Measurements from ENCODE around the gene RIPOR3. TPM values are rescaled to one million over a fixed set of nuclear protein-coding genes. Genes with fewer than 3 reads are reported as not detected.

Gene RIPOR3
- total RNA-seq, 4 donors from 2014 or later, result 1.3 to 9.7 (median 3.3) TPM

DNA sequence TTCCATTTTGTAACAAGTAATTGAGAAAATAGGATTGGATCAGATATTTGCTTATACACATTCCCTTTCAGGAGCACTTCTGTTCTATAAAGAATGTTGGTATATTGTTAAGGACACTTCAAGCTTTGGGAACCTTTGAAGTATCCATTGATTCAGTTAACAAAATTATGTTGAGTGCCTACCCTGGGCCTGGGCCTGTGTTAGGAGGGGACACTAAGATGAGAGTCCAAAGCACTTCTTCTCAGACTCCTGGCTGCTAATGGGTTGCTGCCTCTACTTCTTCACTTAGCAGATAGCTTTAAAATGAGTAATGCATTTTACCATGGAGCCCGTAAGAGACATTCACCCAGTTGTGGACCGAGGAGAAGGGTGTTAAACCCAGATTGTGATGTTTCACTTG, 140.8 kb downstream of the RIPOR3 start:
- peaks cover 0 to 8% (median 0%) of the 10 kb centered on the region in 3 donors for H3K36me3 ChIP-seq
- TF ChIP-seq CTCF (IDR thresholded peaks at IDR 0.05), result no peak
- TF ChIP-seq POLR2A (IDR thresholded peaks at IDR 0.05), result no peak
- H3K27ac ChIP-seq, result peak overlapping the region in 2 of 4 donors; percentile 68 to 69
- intact Hi-C loops (cut with DNase I), result no loop called here
- peaks cover 7 to 67% (median 13%) of the 10 kb centered on the region in 3 donors for H3K4me1 ChIP-seq
- H3K27me3 ChIP-seq, result no peaks in the 10 kb centered on the region
- no peak for DNase-seq
- no peaks in the 10 kb centered on the region for H3K9me3 ChIP-seq
- WGBS, 2 donors, result 52 to 58% methylated on average over 2 of the region's 2 CpGs
- H3K4me3 ChIP-seq, result no peak overlapping the region

DNA sequence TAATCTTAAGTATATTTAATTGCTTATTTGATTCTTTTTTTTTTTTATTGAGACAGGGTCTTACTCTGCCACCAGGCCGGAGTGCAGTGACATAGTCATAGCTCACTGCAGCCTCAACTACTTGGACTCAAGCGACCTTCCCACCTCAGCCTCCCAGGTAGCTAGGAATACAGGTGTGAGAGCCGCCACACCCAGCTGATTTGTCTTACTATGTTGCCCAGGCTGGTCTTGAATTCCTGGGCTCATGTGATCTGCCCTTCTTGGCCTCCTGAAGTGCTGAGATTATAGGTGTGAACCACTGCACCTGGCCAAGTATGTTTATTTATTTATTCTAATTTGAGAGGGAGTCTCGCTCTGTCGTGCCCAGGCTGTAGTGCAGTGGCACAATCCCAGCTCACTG, 142.9 kb downstream of the RIPOR3 start:
- WGBS, 2 donors, result 68 to 70% methylated on average over 5 of the region's 5 CpGs
- Histone ChIP-seq H3K9me3 (no peaks in the 10 kb centered on the region), H3K36me3 (peaks cover 0 to 8% (median 0%) of the 10 kb centered on the region in 3 donors), H3K4me3 (no peak overlapping the region), H3K27ac (peak overlapping the region in 2 of 4 donors; percentile 6 to 17), H3K4me1 (peaks cover 7 to 82% (median 13%) of the 10 kb centered on the region in 3 donors), H3K27me3 (no peaks in the 10 kb centered on the region)
- no peak for TF ChIP-seq POLR2A (IDR thresholded peaks at IDR 0.05)
- TF ChIP-seq CTCF (IDR thresholded peaks at IDR 0.05), result no peak
- intact Hi-C loops (cut with DNase I), result no loop called here
- no peak for DNase-seq

- TF ChIP-seq POLR2A (IDR thresholded peaks at IDR 0.05) (no peak), CTCF (IDR thresholded peaks at IDR 0.05) (no peak)
- Histone ChIP-seq H3K4me3 (no peak overlapping the region), H3K9me3 (no peaks in the 10 kb centered on the region), H3K36me3 (peaks cover 0 to 8% (median 0%) of the 10 kb centered on the region in 3 donors), H3K27ac (peak overlapping the region in 1 of 4 donors; percentile 17), H3K27me3 (no peaks in the 10 kb centered on the region), H3K4me1 (peaks cover 7 to 85% (median 13%) of the 10 kb centered on the region in 3 donors)
- WGBS, 2 donors, result 69 to 70% methylated on average over 6 of the region's 6 CpGs
- intact Hi-C loops (cut with DNase I), result no loop called here
- no peak for DNase-seq
Measured at GRCh38 chr20:50547964-50548363, 143.4 kb downstream of the RIPOR3 start.

DNA sequence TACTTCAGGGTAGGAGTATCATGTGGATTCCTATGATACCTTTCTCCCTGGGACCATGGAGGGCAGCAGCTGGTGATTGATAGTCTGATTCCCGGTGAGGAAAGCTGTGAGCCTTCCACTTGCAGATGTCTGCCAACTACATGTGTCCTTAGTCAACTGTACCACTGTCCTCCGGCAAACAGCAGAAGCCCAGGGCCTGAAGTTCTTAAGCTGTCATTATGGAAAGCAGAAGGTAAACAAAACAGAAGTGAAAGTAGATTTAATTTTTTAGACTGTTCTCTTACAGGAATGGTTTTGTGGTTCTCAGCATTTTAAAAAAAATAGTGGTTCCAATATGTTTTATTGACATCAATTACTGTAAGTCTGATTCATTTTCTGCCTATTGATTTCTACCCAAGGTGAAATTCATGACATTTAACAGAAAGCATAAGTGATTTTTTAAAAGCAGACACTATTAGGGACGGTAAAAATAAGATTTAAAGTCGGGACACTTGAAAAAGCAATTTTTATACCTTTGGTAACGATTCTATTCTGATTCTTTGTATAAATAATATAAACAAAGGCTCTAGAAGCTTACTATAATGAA, 144.5 kb downstream of the RIPOR3 start:
- H3K4me3 ChIP-seq, result peak overlapping the region in 1 of 4 donors; percentile 10
- DNase-seq, result no peak
- no peaks in the 10 kb centered on the region for H3K27me3 ChIP-seq
- no peak for TF ChIP-seq POLR2A (IDR thresholded peaks at IDR 0.05)
- no peak for TF ChIP-seq CTCF (IDR thresholded peaks at IDR 0.05)
- H3K27ac ChIP-seq, result peak overlapping the region in 2 of 4 donors; percentile 26 to 41
- H3K36me3 ChIP-seq, result peaks cover 0 to 10% (median 0%) of the 10 kb centered on the region in 3 donors
- H3K4me1 ChIP-seq, result peaks cover 7 to 84% (median 19%) of the 10 kb centered on the region in 3 donors
- intact Hi-C loops (cut with DNase I), result no loop called here
- 50% methylated on average over 5 of the region's 5 CpGs for WGBS, 2 donors
- no peaks in the 10 kb centered on the region for H3K9me3 ChIP-seq

- Histone ChIP-seq H3K4me3 (no peak overlapping the region), H3K4me1 (peaks cover 12 to 84% (median 28%) of the 10 kb centered on the region in 3 donors), H3K9me3 (no peaks in the 10 kb centered on the region), H3K27me3 (no peaks in the 10 kb centered on the region), H3K36me3 (peaks cover 0 to 21% (median 0%) of the 10 kb centered on the region in 3 donors), H3K27ac (no peak overlapping the region)
- no peak for TF ChIP-seq POLR2A (IDR thresholded peaks at IDR 0.05)
- no peak for TF ChIP-seq CTCF (IDR thresholded peaks at IDR 0.05)
- DNase-seq, result no peak
- 52 to 74% methylated on average over 5 of the region's 5 CpGs for WGBS, 2 donors
- intact Hi-C loops (cut with DNase I), result no loop called here
Measured at GRCh38 chr20:50545126-50545525, 146.2 kb downstream of the RIPOR3 start.
